ENCODE results near the gene LSM5.

LSM5 gene

GRCh38 chr7:32459788-32460187 is 30.4 kb downstream of the LSM5 start:
- TF ChIP-seq, protein P1, sequence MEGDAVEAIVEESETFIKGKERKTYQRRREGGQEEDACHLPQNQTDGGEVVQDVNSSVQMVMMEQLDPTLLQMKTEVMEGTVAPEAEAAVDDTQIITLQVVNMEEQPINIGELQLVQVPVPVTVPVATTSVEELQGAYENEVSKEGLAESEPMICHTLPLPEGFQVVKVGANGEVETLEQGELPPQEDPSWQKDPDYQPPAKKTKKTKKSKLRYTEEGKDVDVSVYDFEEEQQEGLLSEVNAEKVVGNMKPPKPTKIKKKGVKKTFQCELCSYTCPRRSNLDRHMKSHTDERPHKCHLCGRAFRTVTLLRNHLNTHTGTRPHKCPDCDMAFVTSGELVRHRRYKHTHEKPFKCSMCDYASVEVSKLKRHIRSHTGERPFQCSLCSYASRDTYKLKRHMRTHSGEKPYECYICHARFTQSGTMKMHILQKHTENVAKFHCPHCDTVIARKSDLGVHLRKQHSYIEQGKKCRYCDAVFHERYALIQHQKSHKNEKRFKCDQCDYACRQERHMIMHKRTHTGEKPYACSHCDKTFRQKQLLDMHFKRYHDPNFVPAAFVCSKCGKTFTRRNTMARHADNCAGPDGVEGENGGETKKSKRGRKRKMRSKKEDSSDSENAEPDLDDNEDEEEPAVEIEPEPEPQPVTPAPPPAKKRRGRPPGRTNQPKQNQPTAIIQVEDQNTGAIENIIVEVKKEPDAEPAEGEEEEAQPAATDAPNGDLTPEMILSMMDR (IDR thresholded peaks at IDR 0.05; ENCODE audit: low read depth, low read length), result no peak
- no peak overlapping the region for H3K4me3 ChIP-seq (ENCODE audit: low read depth, low read length)

DNA sequence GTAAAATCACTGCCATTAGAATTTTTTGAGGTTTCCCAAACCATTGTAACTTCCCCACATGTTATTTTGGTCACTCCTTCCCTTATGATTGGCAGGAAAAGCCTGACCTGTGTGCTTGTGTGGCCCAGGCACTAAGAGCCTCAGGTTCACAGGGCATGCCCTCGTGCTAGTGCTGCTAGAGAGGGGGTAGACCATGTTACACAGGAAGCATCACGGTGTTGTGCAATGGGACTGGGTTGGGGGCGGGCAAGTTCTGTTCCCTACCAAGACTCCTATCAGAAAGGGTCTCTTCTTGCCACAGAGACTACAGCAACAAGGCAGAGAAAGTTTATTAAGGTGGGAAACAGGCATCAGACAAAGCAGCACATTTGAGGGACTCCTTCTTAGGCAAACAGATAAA is 32.2 kb downstream of the LSM5 start:
- TF ChIP-seq, protein P1 (IDR thresholded peaks at IDR 0.05; ENCODE audit: low read depth, low read length), result no peak

DNA sequence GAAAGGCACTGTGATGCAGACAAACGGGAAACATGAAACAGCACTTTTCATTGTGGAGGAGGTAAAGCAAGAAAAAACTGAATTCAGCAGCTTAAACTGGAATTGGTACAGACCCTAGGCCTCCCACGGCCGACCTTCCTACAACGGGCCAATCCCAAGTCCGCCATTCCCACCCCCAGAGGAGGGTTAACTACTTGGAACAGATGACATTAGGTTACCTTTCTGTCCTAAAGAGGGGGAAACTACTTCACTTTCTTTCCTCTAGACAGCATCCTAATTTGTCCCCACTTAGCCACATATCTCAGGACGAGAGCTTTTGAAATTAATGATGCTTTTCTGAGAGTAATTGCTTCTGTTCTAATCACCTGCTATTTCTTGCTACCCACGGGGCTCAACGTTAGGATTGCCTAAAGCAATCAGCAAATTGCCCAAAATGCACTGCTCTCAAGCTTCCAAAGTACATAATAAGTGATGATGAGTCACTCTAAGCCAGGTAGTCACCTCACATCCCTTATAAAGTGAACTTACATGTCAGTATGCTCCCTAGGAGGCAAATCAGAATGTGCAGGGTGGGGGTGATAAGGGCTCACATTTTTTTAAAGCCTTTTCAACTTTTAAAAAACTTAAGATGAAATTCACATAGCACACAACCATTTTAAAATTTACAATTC is 36.7 kb downstream of the LSM5 start:
- no peak overlapping the region for H3K4me3 ChIP-seq (ENCODE audit: low read depth, low read length)
- TF ChIP-seq, protein P1 (IDR thresholded peaks at IDR 0.05; ENCODE audit: low read depth, low read length), result no peak

More for the DNA sequence above, 32.2 kb downstream of the LSM5 start:
- H3K4me3 ChIP-seq (ENCODE audit: low read depth, low read length), result no peak overlapping the region

- TF ChIP-seq, protein P1 (IDR thresholded peaks at IDR 0.05; ENCODE audit: low read depth, low read length), result no peak
- H3K4me3 ChIP-seq (ENCODE audit: low read depth, low read length), result no peak overlapping the region
Measured at GRCh38 chr7:32447218-32447617, 43.0 kb downstream of the LSM5 start.

- no peak overlapping the region for H3K4me3 ChIP-seq (ENCODE audit: low read depth, low read length)
- TF ChIP-seq, protein P1 (IDR thresholded peaks at IDR 0.05; ENCODE audit: low read depth, low read length), result no peak
Measured at GRCh38 chr7:32436146-32436928, 53.8 kb downstream of the LSM5 start.

Data from WI38 (cell line).